ENCODE results near the gene TMEM239.

DNA sequence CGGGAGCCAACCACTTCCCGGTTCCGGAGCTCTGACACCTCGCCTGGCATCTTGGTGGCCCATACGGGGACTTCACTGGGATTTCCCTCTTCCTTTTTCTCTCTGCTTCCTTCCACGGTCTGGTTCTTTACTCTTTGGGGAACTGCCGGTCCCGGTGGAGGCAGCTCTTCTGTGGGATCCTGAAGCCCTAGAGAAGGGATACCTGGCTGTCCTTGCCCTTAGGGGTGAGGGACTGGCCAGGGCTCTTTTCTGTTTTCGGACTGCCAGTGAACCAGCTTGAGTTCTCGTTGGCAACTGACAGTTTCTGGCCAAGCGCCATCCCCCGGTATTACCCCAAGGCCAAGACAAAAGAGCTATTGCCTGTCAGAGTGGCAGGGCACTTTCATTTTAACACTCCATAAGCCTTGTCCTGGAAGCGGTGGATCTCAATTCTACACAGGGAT, 14.9 kb upstream of the TMEM239 start:
- TF ChIP-seq POLR2AphosphoS5 (IDR thresholded peaks at IDR 0.05; ENCODE audit: low read depth, low read length) = no peak
- no peak for TF ChIP-seq POLR2A (IDR thresholded peaks at IDR 0.05; ENCODE audit: low read depth, low read length)
- TF ChIP-seq TAF1 (IDR thresholded peaks at IDR 0.05; ENCODE audit: borderline replicate concordance, low read depth, low read length) = no peak
